GM18907 (cell line): ENCODE results near the gene HPN.
"Not testable (repeated sequence)": the region's sequence is repeated elsewhere in the genome, so short reads cannot be mapped to it uniquely, and the experiment has no call there.

Experiments used
- ATAC-seq: cut with Tn5 transposase; IDR thresholded peaks from one replicate; pipeline ENCODE4 v1.9.1; 2021; ENCODE audit warnings: mild to moderate bottlenecking, moderate library complexity; ENCODE audit not compliant: unreplicated experiment

Gene HPN

GRCh38 chr19:35041548-35042055, at the start of gene HPN:
TSS of gene HPN (plus strand) at chr19:35041721. CDS start at chr19:35042507, 786 bp downstream.
- no peak for ATAC-seq

GRCh38 chr19:34992582-34992981, 48.9 kb upstream of the HPN start:
- not testable (repeated sequence) for ATAC-seq

GRCh38 chr19:34994286-34994642, 47.3 kb upstream of the HPN start:
- ATAC-seq, result no peak

- ATAC-seq, result no peak
Measured at GRCh38 chr19:34994643-34995541, 46.6 kb upstream of the HPN start.

- no peak for ATAC-seq
Measured at GRCh38 chr19:34995551-34995950, 46.0 kb upstream of the HPN start.

- ATAC-seq, result no peak
Measured at GRCh38 chr19:34997071-34997617, 44.4 kb upstream of the HPN start.

- ATAC-seq, result not testable (repeated sequence)
Measured at GRCh38 chr19:34998224-34998623, 43.3 kb upstream of the HPN start.

- no peak for ATAC-seq
Measured at GRCh38 chr19:34998777-34999497, 42.6 kb upstream of the HPN start.

- ATAC-seq, result peak; percentile 56
Measured at GRCh38 chr19:34999498-35000337, 41.8 kb upstream of the HPN start, which contains the start of gene GRAMD1A. TSS of gene GRAMD1A (plus strand) at chr19:35000323. CDS start at chr19:35000479, 156 bp downstream.

GRCh38 chr19:35000338-35000646, 41.2 kb upstream of the HPN start:
- ATAC-seq, result no peak

GRCh38 chr19:35000647-35001501, 40.6 kb upstream of the HPN start:
- ATAC-seq, result peak; percentile 37

GRCh38 chr19:35002037-35002535, 39.4 kb upstream of the HPN start:
- ATAC-seq, result no peak

GRCh38 chr19:35004517-35005255, 36.8 kb upstream of the HPN start:
- no peak for ATAC-seq

GRCh38 chr19:35005256-35005977, 36.1 kb upstream of the HPN start:
- no peak for ATAC-seq

- not testable (repeated sequence) for ATAC-seq
Measured at GRCh38 chr19:35006007-35006341, 35.5 kb upstream of the HPN start.

GRCh38 chr19:35006342-35006998, 35.1 kb upstream of the HPN start:
- no peak for ATAC-seq

GRCh38 chr19:35006999-35007365, 34.5 kb upstream of the HPN start:
- ATAC-seq, result no peak

- not testable (repeated sequence) for ATAC-seq
Measured at GRCh38 chr19:35007427-35007826, 34.1 kb upstream of the HPN start.
